GM18861 (cell line): ENCODE results near the gene MEF2C.
A peak's percentile ranks its signal among the peaks of the same experiment; 100 is the strongest.

Source experiments
- ATAC-seq: cut with Tn5 transposase; IDR thresholded peaks from one replicate; pipeline ENCODE4 v1.9.1; 2021; ENCODE audit not compliant: unreplicated experiment

The MEF2C gene

DNA sequence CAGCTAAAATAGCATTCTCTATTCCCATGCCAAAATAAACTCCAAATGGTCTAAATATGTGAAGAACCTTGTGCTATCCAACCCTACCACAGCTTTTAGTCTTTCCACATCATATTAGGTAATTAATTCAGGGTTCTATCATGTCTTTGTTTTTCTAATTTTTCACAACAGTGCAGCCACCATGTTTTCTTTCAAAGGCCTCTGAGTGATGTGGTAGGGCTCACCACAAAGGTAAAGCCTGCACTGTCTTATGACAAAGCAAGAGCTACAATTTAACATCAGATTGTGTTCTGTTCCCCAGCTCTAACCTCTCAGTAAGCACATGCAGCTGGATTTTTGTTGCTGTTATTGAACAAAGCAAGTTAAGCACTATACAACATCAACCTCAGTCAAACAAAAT, 52.4 kb downstream of the MEF2C start:
- peak; percentile 24 for ATAC-seq

DNA sequence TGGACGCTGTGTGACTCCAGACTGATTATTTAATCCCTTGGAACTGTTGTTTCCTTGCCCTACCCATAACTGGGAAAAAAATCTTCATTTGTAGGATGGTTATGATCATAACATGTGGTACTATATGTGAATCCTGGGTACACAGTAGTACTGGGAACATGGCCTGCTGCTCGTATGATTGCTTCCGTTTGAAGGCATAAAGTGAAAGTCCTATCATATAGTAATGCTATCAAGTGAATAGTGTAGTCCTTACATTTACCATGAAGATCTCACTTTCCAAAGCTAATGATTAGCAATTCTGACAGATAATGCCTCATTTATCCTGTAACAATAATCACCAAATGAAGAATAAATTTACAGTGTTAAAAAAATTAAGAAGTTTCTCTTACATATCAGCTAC, 53.2 kb downstream of the MEF2C start:
- no peak for ATAC-seq

DNA sequence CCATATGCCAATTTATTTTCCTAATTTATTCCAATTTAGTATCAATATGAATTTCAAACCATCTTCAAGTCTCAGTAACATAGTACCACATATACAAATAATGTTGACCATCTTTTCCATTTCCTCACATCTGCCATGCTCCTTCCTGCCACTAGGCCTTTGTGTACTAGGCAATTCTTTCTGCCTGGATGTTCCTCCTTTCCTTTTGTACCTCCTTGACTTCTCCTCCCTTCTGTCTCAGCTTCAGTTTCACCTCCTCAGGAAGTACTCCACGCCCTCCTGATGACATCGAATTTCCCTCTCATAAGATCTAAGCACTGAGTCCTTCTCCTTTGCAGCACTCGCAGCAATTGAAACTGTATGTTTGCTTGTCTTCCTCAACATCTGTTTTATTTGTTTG, 53.9 kb downstream of the MEF2C start:
- ATAC-seq = no peak

DNA sequence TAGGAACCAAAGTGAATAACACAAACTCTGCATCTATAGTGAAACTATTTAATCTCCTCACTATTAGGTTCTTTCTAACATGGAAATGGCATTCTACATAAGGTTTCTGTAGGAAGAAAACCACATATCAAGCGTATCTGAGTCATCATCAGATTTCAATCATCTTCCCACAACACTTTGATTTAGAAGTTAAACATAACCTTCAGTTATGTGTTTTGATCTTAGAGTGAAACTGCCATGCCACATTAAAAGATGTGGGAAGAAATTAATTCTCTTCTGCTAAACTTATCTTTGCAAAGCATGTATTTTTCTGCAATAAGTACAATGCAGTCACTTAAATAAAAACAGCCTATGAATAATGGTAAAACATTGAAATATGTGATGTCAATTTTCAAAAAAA, 55.0 kb downstream of the MEF2C start:
- no peak for ATAC-seq

DNA sequence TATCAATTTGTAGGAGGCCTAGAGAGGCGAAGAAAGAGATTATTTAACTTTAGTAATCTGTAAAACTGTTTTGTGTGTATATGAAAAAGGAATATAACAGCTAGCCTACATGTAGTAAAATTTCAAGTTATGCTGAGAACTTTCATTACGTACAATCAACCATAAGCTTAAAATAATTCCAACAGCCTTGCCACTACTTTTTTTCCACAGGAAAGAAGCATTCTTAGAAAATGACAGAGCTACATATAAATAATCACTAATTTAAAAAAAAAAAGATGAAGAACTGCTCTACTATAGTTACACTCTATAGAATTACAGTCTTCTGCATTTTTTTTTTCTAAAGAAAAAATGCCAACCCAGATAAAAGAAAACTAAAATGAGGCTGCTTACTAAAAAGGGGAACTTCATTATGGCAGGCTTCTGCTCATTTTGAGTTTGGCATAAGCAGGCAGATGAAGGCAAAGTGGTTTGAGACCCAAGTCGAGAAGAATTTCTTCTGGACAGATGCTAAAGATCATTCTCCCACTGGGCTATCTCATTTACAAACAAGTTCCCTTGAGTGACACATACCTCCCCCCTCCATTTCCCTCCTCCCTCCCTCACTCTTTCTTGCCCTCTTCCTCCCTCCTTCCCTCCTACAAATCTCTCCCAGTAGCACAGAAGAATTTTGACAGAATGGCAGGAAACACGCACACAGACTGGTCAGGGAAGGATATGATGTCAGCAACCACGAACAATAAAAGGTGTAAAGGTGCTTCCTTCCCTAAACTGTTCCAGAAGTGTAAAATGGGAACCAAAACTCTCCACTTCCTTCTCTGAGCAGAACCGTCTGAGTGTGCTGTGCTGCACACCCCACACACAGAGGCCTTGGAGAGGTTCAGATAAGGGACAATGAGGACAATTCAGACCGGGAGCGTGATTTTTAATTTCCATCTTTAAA, 56.1 kb downstream of the MEF2C start:
- ATAC-seq = peak; percentile 53

DNA sequence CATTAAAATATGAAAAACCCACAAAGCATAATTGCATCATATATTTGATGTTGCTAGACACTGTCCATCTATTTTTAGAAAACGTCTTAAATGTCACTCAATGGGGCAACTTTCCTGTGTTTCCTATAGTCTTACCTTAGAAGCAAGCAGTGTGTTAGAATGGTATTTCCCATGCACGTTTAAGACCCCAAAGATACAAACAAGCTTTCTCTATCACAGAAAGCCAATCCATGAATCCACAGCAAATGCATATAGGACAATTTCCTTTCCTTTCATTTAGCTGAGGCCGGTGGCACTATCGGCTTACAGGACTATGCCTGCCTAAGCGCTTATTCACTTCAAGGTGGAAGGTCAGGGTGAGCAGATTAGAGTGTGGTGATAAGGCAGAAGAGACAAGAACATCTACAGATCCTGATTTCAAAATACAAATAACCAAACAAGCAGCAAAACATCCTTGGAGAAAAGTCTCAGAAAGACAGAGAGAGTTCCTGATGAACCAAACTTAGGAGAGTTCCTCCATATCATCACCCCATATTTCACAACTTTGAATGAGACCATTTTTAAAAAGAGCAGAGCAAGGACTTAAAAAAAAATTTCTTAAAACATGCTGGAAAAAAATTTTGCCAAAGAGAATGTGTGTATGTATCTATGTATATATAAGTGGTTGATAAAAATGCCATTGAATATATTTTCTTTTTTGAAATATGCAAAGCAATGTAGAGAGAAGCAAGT, 57.2 kb downstream of the MEF2C start:
- ATAC-seq = no peak

DNA sequence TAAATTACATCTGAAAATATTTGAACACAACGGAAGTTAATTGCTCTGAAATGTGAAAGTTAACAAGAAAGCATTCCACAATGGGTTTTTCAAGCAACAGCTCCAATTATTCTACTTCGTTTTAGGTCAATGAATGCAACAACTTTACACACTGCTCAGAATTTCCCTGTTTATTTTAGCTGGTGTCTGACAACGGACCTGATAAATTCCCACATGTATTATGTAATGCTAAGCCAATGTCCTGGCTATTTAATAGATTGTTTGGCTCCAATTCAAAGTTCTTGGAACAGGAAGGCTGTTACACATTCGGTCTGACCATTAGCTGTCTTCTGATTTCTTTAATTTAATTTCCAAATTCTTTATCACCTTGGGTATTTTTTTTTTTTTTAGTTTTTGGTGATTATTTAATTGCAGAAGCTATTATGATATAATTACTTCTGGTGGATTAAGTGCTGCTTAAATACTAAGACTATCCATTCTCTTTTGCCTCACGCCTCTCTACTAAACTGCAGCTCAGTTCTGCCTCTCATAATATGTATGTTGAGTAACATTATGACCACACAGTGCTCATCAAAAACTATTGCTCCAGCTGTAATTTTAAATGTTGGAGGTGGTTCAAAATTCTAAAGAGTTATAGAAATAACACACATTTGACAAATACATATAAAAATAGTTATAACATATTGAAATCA, 57.9 kb downstream of the MEF2C start:
- ATAC-seq = no peak

DNA sequence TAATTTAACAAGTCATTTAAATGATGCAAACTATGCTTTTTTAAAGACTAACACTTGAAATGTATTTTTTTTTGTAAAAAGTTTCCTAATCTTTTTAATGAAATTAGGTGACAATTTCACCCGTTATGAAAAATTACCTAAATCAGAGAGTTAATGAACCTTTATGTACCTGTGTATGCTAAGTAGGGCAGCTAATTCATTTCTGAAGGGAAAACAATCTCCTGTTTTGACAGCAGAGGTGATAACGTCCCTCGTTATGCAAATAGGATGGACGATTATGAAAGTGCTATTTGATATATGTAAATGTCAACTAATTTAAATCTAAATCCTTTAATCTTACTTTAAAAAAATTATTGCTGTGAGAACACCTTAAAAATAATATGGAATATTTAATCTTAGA, 58.8 kb downstream of the MEF2C start:
- no peak for ATAC-seq

DNA sequence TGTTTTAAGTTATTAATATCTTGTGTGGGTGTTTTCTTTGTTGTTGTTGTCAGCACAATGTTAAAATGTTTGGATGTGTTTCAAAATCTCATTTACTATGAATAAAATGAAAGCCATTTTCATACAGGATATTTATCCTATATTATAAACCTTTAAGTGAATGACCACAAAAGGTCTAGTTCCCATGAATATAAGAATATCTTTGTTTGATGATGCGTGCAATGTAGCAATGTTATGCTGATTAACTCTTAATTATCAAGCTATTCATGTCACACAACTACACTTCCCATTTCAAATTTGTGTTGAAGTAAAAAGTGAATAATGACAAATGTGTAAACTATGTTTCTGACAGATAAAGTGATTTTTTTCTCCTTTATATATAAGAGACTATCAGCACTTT, 59.8 kb downstream of the MEF2C start:
- ATAC-seq = no peak

DNA sequence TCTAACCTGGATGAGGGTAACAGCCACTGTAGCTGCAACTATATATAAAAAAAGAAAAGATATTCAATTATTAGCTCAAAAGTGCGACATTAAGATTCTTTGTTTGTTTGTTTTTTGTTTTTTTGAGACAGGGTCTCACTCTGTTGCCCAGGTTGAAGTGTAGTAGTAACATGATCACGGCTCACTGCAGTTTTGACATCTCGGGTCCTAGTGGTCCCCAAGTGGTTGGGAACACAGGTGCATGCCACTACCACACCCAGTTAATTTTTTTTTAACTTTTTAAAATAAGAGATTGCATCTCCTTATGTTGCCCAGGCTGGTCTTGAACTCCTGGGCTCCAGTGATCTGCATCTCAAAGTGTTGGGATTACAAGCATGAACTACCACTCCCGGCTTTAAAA, 61.8 kb downstream of the MEF2C start:
- ATAC-seq = no peak

DNA sequence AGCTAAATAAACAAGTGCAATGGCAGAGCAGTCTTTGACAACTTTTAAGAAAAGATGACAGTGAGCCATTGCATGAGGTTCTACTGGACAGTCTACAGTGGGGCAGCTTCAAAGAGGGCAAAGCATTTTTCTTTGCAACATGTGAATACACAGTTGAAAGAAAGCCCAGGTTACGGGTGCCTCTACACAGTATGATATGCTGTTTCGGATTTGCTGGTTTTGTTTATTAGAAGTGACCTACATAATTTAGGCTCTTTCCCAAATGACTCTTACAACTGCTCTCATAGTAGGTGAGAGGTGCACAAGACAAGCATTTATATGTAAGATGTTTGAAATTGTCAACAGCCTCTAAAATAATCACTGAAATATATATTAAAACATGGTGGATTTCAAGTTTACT, 62.4 kb downstream of the MEF2C start:
- no peak for ATAC-seq

DNA sequence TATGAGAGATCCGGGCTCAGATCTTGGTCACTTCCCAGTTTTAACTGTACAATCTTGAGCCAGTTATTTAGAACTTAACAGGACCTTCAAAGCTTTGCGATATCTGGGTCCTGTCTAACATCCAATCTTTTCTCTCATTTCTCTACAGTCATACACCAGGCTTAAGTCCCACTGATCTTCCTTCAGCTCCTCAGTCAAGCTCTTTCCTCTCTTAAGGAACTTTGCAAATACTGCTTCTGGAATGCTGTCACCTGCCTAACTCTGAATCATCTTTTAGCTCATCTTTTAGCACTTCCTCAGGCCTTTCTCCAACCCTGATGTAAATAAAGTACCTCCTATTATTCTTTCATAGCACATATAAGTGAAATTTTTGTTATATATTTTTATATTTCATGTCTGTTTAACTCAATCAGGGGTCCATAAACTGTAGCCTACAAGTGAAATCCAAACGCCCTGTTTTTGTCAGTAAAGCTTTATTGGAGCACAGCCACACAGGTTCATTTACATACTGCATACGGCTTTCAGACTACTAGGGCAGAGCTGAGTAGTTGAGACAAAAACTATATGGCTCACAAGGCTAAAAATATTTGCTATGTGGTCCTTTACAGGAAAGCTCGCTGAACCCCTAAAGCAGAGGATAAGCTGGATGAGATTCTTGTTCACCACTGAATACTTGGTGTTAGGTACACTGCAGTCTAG, 63.5 kb downstream of the MEF2C start:
- ATAC-seq = peak; percentile 28

DNA sequence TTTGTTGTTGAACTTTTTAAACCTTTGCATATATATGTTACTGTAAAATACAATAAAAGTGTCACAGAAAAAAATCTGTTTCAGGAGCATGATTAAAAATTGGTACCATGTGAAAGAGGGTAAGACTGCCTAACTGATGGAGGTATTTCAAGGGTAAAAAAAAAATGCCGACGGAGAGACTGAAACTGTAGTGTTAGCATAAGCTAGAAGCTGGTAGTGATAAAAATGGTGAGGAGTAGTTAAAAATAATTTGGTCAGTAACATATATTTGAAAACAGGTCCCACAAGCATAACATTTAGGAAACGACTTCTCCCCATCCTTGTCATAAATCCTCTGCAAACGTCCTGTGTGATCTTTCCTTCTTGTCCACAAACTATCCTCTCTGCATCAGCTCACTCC, 64.7 kb downstream of the MEF2C start:
- no peak for ATAC-seq

DNA sequence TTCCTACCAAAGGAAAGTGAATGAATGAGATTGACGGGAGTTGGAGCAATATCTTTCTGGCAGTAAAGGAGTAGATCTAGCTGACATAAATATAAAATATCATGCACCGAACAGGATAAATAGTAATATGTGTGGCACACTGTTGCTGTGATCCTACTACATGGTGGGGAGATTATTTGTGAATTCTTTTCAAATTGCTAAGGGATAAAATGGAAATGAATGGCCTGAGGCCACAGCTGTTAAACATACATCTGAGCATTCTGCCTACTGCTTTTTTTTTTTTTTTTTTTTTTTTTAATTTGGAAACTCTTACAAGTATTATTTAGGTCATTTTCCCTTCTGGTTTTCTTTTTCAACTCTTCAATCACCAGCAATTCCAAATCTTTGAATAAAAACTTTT, 66.8 kb downstream of the MEF2C start:
- ATAC-seq = no peak

DNA sequence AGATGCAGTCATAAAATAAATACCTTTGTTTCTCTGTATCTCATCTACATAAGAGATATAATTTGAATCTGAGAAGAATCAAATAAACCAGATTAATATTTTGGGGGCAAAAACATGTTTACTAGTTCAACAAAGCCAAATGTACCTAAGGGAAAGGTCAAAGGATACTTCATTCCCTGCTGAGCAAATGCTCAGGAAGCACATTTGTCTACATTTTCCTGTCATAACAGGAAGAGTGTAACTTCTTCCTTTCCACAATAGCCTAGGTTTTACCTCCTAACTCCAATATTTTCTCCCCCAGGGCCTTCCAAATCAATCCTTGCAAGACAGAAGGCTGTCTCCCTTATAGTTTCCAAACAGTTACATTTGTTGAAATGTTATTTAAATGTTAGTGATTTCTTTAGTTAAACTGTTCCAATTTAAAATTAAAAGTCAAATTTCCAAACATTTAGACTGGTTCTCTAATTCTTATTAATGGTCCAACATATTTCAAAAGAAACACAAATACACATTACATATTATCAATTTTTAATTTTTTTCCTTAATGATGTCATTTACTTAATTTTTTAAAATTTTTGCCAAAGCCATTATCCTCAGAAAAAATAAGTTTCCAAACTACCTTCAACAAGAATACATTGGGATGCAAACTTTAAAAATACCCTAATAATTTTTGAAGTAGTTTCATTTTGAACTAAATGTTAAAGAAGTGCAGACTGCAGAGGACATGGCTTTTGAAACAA, 67.8 kb downstream of the MEF2C start:
- ATAC-seq = no peak

DNA sequence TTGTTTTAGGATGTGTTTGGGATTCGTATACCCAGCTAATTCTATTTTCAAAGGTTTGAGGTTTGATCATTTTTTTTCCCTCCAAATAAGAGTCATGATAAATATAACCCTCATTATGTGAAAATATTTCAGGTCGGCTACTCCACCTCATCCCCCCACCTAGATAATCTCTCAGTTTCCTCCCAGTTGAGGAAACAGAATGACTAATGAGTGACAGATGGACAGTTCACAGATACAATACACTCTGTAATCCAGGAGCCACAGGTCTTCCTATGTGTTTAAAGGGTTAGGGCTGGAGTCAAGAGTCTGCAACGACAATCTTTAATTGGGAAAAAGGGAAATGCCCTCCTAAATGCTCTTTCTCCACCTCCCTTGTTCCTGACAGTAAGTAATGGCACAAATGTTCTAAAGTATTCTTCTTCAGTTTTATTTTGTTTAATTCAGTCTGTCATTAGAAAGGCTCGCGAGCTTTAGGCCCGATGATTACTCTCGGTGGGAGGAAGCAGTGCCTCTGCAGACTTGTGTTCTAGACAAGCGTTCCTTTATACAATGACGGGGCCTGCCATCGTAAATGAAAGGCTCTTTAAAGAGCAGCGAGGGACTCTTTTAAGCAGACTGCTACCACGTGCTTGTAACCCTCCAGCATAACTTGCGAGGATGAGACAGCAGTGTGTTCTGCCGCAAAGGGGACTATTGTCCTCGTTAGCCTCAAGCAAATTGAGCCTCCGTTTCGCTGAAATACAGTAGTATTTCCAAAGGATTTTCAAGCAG, 69.0 kb downstream of the MEF2C start:
- no peak for ATAC-seq

DNA sequence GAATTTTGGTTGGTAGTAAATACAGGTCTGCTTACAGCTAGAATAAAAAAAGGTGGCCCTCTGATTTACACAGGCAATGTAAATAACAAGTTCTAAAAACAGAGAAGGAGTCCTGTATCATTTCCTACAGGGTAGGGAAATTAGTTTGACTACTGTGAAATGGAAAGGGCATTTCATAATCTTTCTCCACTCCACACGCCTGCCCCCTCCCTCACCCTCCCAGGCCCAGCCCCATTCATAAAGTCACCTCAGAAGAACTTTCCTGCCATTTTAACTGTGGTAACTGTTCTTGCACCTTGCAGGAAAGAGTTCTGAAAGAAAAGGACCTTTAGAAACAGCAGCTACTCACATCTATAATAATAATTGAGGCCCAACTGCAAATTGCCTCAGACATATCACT, 69.7 kb downstream of the MEF2C start:
- no peak for ATAC-seq

DNA sequence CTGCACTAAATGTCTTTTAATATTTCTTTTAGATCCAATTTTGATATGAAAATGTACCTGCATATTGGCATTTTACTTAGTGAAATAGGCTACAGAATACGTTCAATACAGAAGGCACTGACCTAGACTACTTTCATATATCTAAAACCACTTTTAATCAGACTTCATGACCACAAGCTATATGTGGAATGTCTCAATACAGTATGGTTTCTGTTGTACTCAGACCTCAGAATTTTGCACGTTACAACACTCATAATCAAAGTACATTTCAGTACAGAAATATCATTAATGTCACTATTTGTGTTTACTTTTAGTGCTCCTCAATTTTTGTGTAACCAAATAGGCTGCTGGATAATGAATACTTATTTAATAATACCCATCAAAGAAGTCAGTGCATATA, 74.8 kb downstream of the MEF2C start:
- ATAC-seq = peak; percentile 64

DNA sequence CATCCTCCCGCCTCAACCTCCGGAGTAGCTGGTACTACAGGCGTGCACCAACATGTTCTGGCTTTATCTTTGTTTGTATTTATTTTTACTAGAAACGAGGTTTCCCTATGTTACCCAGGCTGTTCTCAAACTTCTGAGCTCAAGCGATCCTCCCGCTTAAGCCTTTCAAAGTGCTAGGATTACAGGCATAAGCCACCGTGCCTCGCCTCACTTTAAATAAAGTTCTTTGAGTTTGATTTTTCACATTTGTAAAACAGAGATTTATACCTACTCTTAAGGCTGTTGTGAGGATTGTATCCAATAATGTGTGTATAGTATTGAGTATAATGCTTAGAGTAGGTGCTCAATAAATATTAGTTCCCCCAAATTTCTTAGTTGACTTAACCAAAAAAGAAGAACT, 75.7 kb downstream of the MEF2C start:
- ATAC-seq = no peak

DNA sequence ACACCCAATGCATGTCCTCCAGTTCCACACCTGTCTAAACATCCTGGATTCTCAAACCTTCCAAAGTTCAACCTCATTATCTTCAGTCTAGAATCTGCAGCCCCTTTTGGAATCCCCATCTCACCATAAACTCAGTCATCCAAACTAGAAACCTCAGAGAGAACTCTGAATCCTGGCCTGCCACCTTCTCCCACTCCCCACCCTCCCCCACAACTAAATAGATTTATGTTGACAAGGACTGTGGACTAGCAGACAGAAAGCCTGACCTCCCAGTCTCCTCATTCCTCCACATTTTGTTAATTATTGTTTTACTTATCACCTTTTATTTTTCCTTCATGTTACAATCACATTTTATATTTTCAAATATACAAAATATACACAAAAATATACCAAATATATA, 76.6 kb downstream of the MEF2C start:
- no peak for ATAC-seq
